ENCODE measurements around the gene CST7. TPM values are rescaled to one million over a fixed set of nuclear protein-coding genes. Genes with fewer than 3 reads are reported as not detected.

CST7 gene
- total RNA-seq, 4 donors from 2014 or later: 6.4 to 20.5 (median 12.2) TPM

DNA sequence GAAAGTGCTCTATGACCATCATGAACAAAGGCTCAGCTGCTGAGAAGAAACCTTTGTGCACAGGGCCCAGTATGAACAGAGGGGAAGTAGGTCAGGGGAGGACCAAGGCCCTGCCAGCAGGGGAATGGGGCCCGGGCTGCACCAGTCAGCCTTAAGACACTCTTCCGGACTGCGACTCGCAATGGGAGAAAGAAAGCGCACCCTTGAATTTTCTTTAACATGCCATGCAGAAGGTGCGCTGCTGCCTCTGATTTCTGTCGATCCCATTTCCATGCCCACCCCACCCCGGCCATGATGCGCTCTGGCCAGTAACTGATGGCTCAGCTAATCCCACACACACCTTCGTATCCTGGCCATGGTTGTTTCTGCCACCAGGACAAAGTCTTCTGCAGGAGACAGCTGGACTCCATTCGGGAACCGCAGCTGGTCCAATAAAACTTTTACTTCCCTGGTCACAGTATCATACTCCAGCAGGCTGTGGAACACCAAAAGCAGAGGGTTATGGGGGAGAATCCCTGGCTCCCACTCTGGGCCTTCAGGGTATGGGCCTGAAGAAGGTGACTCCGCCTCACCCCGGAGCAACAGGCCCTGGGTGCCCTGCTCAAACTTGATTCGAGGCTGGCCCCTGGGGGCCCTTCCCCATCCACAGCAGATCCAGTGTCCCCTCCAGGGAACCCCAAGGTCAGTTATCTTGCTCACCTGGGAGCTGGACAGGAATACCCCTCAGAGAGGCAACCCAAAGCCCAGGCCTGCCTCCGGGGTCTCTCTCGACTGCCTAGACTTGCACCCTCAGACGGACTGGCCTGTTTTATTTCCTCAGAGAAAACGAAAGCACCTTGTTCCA is 20.3 kb downstream of the CST7 start:
- DNase-seq (ENCODE audit: low spot score) (no peak), ATAC-seq (ENCODE audit: low FRiP score) (no peak)
- TF ChIP-seq, protein P1, sequence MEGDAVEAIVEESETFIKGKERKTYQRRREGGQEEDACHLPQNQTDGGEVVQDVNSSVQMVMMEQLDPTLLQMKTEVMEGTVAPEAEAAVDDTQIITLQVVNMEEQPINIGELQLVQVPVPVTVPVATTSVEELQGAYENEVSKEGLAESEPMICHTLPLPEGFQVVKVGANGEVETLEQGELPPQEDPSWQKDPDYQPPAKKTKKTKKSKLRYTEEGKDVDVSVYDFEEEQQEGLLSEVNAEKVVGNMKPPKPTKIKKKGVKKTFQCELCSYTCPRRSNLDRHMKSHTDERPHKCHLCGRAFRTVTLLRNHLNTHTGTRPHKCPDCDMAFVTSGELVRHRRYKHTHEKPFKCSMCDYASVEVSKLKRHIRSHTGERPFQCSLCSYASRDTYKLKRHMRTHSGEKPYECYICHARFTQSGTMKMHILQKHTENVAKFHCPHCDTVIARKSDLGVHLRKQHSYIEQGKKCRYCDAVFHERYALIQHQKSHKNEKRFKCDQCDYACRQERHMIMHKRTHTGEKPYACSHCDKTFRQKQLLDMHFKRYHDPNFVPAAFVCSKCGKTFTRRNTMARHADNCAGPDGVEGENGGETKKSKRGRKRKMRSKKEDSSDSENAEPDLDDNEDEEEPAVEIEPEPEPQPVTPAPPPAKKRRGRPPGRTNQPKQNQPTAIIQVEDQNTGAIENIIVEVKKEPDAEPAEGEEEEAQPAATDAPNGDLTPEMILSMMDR (IDR thresholded peaks at IDR 0.05): no peak

DNA sequence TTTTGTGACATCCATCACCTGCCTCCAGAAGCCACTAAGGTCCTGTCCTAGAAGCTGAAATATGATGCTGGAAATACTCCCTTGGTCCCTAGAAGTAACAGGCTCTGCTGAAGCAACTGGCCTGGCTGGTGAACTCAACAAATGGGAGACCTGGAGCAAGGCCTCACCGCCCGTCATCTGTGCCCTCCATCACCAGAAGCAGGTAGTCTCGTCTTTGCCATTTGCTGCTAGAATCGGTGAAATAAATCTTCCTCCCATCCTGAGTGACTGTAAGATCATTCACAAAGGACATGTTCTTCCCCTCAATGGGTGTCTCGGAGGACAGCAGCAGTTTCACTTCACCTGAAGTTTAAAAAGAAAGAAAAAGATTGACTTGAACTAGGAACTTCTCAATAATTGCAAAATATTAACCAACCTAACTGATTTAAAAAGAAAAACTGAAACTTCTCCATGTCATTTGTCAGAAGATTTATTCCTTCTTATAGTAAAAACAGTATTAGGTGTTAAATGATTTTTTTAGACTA is 21.0 kb downstream of the CST7 start:
- DNase-seq (ENCODE audit: low spot score) (no peak), ATAC-seq (ENCODE audit: low FRiP score) (no peak)
- TF ChIP-seq, protein P1 (IDR thresholded peaks at IDR 0.05): no peak

DNA sequence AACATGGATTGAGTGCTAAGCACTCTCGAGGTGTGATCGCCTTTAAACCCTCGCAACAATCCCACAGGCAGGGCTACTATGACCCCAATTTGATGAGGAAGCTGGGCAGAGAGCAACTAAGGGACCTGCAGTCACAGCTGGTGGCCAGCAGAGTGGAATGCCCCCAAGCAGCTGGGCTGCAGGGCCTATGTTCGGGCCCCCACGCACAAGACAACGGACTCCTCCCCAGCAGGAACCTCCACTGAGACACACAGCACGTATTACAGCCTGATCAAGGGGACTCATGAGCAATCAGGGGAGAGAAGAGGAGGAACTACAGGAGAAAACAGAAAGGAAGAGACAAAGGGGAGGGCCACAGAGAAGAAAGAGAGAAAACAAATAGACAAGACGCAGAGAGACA is 21.7 kb downstream of the CST7 start:
- peak; percentile 31 for ATAC-seq (ENCODE audit: low FRiP score)

DNA sequence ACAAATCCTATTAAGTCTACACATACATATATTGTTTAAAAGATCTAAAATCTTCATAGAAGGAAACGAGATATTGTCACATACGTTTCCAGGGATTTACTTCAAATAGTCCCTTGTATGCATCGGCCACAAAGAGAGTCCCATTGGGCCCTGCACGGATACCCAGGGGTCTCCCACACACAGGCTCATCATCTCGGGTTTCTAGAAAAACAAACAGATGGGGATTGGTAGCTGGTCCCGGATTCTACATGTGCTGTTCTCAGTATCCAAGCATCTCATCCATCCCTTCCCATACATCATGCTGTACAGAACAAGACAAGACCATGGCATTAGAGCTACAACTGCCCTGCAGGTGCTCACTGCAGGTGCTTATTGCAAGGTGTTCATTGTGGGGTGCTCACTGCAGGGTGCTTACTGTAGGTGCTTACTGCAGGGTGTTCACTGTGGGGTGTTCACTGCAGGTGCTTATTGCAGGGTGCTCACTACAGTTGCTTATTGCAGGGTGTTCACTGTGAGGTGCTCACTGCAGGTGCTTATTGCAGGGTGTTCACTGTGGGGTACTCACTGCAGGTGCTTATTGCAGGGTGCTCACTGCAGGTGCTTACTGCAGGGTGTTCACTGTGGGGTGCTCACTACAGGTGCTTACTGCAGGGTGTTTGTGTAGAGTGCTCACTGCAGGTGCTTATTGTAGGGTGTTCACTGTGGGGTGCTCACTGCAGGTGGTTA is 22.5 kb downstream of the CST7 start:
- DNase-seq (ENCODE audit: low spot score) (no peak), ATAC-seq (ENCODE audit: low FRiP score) (no peak)
- TF ChIP-seq, protein P1 (IDR thresholded peaks at IDR 0.05): no peak

More for the DNA sequence above, 21.7 kb downstream of the CST7 start:
- DNase-seq (ENCODE audit: low spot score): no peak
- TF ChIP-seq, protein P1 (IDR thresholded peaks at IDR 0.05): no peak

DNA sequence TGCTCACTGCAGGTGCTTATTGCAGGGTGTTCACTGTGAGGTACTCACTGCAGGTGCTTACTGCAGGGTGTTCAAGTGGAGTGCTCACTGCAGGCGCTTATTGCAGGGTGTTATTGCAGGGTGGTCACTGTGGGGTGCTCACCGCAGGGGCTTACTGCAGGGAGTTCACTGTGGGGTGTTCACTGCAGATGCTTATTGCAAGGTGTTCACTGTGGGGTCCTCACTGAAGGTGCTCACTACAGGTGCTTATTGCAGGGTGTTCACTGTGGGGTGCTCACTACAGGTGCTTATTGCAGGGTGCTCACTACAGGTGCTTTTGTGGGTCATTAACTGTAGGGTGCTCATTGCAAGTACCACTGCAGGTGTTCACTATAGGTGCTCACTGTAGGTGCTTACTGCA is 23.3 kb downstream of the CST7 start:
- no peak for DNase-seq (ENCODE audit: low spot score)
- TF ChIP-seq, protein P1 (IDR thresholded peaks at IDR 0.05): no peak

DNA sequence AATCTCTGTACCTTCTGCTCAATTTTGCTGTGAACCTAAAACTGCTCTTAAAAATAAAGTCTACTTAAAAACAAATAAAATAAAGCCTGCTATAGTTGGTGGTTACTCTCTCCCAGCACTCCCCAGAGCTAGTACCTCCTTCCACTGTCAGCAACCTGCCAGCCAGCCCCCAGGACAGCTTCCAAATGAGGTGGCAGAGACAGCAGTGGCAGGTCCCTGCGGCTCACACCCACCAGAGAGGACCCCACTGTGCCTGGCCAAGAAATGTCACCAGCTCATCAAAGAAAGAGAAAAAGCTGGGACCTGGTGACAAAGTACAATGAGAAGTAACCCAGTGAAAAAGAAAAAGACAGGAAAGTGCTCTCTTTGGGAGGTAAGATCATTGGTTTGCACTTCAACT is 28.3 kb downstream of the CST7 start:
- TF ChIP-seq, protein P1 (IDR thresholded peaks at IDR 0.05): no peak
- DNase-seq (ENCODE audit: low spot score): no peak
- ATAC-seq (ENCODE audit: low FRiP score): no peak

More for the DNA sequence above, 23.3 kb downstream of the CST7 start:
- no peak for ATAC-seq (ENCODE audit: low FRiP score)
